GM18502 (cell line): ENCODE data around the gene GPR17.

Experiments used
- ATAC-seq: cut with Tn5 transposase; IDR thresholded peaks from one replicate; pipeline ENCODE4 v1.9.1; 2021; ENCODE audit warnings: mild to moderate bottlenecking; ENCODE audit not compliant: unreplicated experiment, poor library complexity

Gene GPR17

GRCh38 chr2:127680706-127681287, 34.8 kb downstream of the GPR17 start:
- no peak for ATAC-seq

GRCh38 chr2:127681288-127681804, 35.4 kb downstream of the GPR17 start:
- ATAC-seq, result no peak

- ATAC-seq, result no peak
These were observed 36.3 kb downstream of the GPR17 start for GRCh38 chr2:127681976-127682857.

GRCh38 chr2:127683056-127683455, 37.1 kb downstream of the GPR17 start:
- no peak for ATAC-seq

GRCh38 chr2:127683757-127684156, 37.8 kb downstream of the GPR17 start:
- ATAC-seq, result no peak

- no peak for ATAC-seq
These were observed 39.6 kb downstream of the GPR17 start for GRCh38 chr2:127685410-127686080.

GRCh38 chr2:127688405-127688804, 42.5 kb downstream of the GPR17 start:
- ATAC-seq, result no peak

GRCh38 chr2:127690696-127691095, 44.7 kb downstream of the GPR17 start:
- no peak for ATAC-seq

GRCh38 chr2:127694986-127695385, 49.0 kb downstream of the GPR17 start:
- ATAC-seq, result no peak

- no peak for ATAC-seq
These were observed 49.8 kb downstream of the GPR17 start for GRCh38 chr2:127695491-127696472.

GRCh38 chr2:127697482-127698180, 51.7 kb downstream of the GPR17 start:
- no peak for ATAC-seq

GRCh38 chr2:127698553-127699355, 52.8 kb downstream of the GPR17 start:
- no peak for ATAC-seq

- ATAC-seq, result peak; percentile 71
These were observed 54.7 kb downstream of the GPR17 start for GRCh38 chr2:127700527-127701192.

- peak; percentile 68 for ATAC-seq
These were observed 55.3 kb downstream of the GPR17 start, which contains the start of gene SFT2D3 for GRCh38 chr2:127701193-127701650. Gene SFT2D3, plus strand, starts transcription at chr2:127701497. Its CDS starts 32 bp downstream, at chr2:127701529.

- ATAC-seq, result peak; percentile 47
These were observed 55.9 kb downstream of the GPR17 start for GRCh38 chr2:127701651-127702394.
